Thyroid gland (tissue), 4 donors: Measurements from ENCODE around the gene ASCL2.

Experiments used
- POLR2A ChIP-seq, 2 donors: fragments of 450-650 bp; IDR thresholded peaks; one replicate each; pipeline ENCODE4 v1.6.1; 2017; ENCODE audit warnings: antibody characterized with exemption in 2 of 2, mild to moderate bottlenecking in 2 of 2, moderate library complexity in 1 of 2
- TF ChIP-seq, protein P1 (sequence below), 6 experiments: fragments of 200-600 bp in 3 of 6; fragments of 450-650 bp in 3 of 6; sonication (generic) in 3 of 6; IDR thresholded peaks; one replicate each; pipeline ENCODE4 v1.5.1; 2016 to 2019; ENCODE audit warnings: antibody characterized with exemption in 6 of 6, mild to moderate bottlenecking in 2 of 6, inconsistent platforms in 1 of 6, moderate library complexity in 1 of 6

GRCh38 chr11:2273311-2273710 is 2.9 kb upstream of the ASCL2 start:
- TF ChIP-seq, protein P1, sequence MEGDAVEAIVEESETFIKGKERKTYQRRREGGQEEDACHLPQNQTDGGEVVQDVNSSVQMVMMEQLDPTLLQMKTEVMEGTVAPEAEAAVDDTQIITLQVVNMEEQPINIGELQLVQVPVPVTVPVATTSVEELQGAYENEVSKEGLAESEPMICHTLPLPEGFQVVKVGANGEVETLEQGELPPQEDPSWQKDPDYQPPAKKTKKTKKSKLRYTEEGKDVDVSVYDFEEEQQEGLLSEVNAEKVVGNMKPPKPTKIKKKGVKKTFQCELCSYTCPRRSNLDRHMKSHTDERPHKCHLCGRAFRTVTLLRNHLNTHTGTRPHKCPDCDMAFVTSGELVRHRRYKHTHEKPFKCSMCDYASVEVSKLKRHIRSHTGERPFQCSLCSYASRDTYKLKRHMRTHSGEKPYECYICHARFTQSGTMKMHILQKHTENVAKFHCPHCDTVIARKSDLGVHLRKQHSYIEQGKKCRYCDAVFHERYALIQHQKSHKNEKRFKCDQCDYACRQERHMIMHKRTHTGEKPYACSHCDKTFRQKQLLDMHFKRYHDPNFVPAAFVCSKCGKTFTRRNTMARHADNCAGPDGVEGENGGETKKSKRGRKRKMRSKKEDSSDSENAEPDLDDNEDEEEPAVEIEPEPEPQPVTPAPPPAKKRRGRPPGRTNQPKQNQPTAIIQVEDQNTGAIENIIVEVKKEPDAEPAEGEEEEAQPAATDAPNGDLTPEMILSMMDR (IDR thresholded peaks at IDR 0.05): no peak
- TF ChIP-seq POLR2A (IDR thresholded peaks at IDR 0.05): no peak
